OCI-LY7 (cell line): Measurements from ENCODE around the gene C6orf132. TPM values are rescaled to one million over a fixed set of nuclear protein-coding genes. Genes with fewer than 3 reads are reported as not detected.
"Not testable (repeated sequence)": the region's sequence is repeated elsewhere in the genome, so short reads cannot be mapped to it uniquely, and the experiment has no call there.

ENCODE experiments used
- BruUV-seq: library from RNA; stranded (reverse); fragments of 400-500 nt; replicated peaks from 2 replicates; lab custom pipeline; 2021; lab: Mats Ljungman, UMichigan
- CTCF ChIA-PET: fragments of 300-600 bp; sonication (Branson Sonifier 250); formaldehyde crosslinking; loops from one replicate; lab custom pipeline; 2022; ENCODE audit warnings: antibody characterized with exemption; ENCODE audit not compliant: unreplicated experiment; lab: Charles Lee
- POLR2A ChIA-PET: fragments of 300-600 bp; sonication (Branson Sonifier 250); formaldehyde crosslinking; loops from one replicate; lab custom pipeline; 2022; ENCODE audit warnings: antibody characterized with exemption; lab: Charles Lee
- DNase-seq: peaks from one replicate; pipeline ENCODE4 v3.0.0-alpha.2; 2015; ENCODE audit warnings: low spot score
- H2AFZ ChIP-seq: fragments of 200-600 bp; sonication (generic), shearing (Covaris generic); 2 replicates; pipeline ENCODE4 v1.6.1; 2014; ENCODE audit warnings: mild to moderate bottlenecking, antibody characterized with exemption, low read length, moderate library complexity
- H3K27ac ChIP-seq: fragments of 200-600 bp; sonication (generic); 2 replicates; pipeline ENCODE4 v1.5.1; 2014; ENCODE audit warnings: mixed run types, low read depth, mild to moderate bottlenecking, moderate library complexity, low read length, inconsistent platforms; ENCODE audit not compliant: poor library complexity, severe bottlenecking
- H3K36me3 ChIP-seq: fragments of 200-600 bp; sonication (generic); 2 replicates; pipeline ENCODE4 v1.6.1; 2014; ENCODE audit warnings: mild to moderate bottlenecking, antibody characterized with exemption, low read length, moderate library complexity, mixed read lengths; ENCODE audit not compliant: insufficient read depth
- H3K4me1 ChIP-seq: fragments of 200-600 bp; sonication (generic); 2 replicates; pipeline ENCODE4 v1.5.1; 2014; ENCODE audit warnings: mild to moderate bottlenecking, low read length; ENCODE audit not compliant: insufficient read depth, poor library complexity, severe bottlenecking
- H3K4me2 ChIP-seq: fragments of 200-600 bp; sonication (generic); 2 replicates; pipeline ENCODE4 v1.6.1; 2014; ENCODE audit warnings: mild to moderate bottlenecking, low read length
- H3K4me3 ChIP-seq: fragments of 200-600 bp; sonication (generic); 2 replicates; pipeline ENCODE4 v1.5.1; 2014; ENCODE audit warnings: mild to moderate bottlenecking, low read depth, low read length; ENCODE audit not compliant: poor library complexity, severe bottlenecking
- H3K79me2 ChIP-seq: fragments of 200-600 bp; sonication (generic); 2 replicates; pipeline ENCODE4 v1.6.1; 2016; ENCODE audit warnings: low read depth, mild to moderate bottlenecking, low read length, moderate library complexity, mixed read lengths; ENCODE audit not compliant: insufficient read depth
- H3K9me2 ChIP-seq: fragments of 200-600 bp; sonication (generic); 2 replicates; pipeline ENCODE4 v1.6.1; 2016; ENCODE audit warnings: mild to moderate bottlenecking, low read length, mixed read lengths; ENCODE audit not compliant: insufficient read depth
- H3K9me3 ChIP-seq: fragments of 200-600 bp; sonication (generic); 2 replicates; pipeline ENCODE4 v1.6.1; 2014; ENCODE audit warnings: mild to moderate bottlenecking, mixed run types, low read length, mixed read lengths
- H4K20me1 ChIP-seq: fragments of 200-600 bp; sonication (generic); 2 replicates; pipeline ENCODE4 v1.6.1; 2014; ENCODE audit warnings: mild to moderate bottlenecking, antibody characterized with exemption, low read length, moderate library complexity, mixed read lengths; ENCODE audit not compliant: insufficient read depth
- EZH2phosphoT487 ChIP-seq: fragments of 200-600 bp; sonication (generic); IDR thresholded peaks from 2 replicates; pipeline ENCODE4 v1.6.1; 2018; ENCODE audit warnings: low read depth, borderline replicate concordance, mild to moderate bottlenecking, mixed run types, antibody characterized with exemption, low read length, moderate library complexity, mixed read lengths
- intact Hi-C: fragments of 100-400 bp; cut with micrococcal nuclease; formaldehyde crosslinking; loops from one replicate; pipeline ENCODE4 v1.10.0; 2022; ENCODE audit not compliant: unreplicated experiment
- total RNA-seq, 2 experiments: library from RNA; depleted of rRNA in 1 of 2; stranded (reverse); fragments of >200 nt in 1 of 2; shearing (Covaris generic) in 1 of 2; gene quantifications; 2 replicates each; pipeline ENCODE4 v1.2.3, GENCODE V29; 2014 to 2022
- TF ChIP-seq, protein P1 (sequence below): fragments of 200-600 bp; sonication (generic); conservative IDR thresholded peaks from 2 replicates; pipeline ENCODE4 v1.5.1; 2014; ENCODE audit warnings: mild to moderate bottlenecking, antibody characterized with exemption, low read length, moderate library complexity, mixed read lengths

C6orf132 gene
- total RNA-seq, 2 experiments from 2014 or later = 0.03 TPM; not detected in 1

DNA sequence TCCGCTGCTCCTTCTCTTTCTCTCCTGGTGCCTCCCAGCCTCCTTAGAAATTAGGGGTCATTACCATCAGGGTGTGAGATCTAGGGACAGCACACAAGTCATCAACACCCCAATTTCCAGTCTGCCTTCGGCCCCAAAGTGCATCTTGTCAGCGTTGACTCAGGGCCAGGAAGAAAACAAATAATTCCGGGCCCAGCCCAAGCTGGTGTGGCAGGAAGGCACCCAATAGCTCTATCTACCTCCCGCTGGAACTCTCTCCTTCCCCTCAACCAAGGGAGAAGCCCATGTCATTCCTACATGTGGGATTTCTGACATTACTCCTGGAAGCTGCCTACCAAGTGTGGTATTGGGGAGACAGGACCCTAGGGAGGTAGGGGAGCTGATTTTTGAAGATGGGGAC lies 11.5 kb upstream of the C6orf132 start:
- H3K4me3 ChIP-seq = no peak overlapping the region
- no peaks in the 10 kb centered on the region; the same call in 1 of the 2 replicates for H4K20me1 ChIP-seq
- DNase-seq = no peak
- BruUV-seq = no TSS peak
- H2AFZ ChIP-seq = no peak overlapping the region
- H3K27ac ChIP-seq = no peak overlapping the region
- POLR2A ChIA-PET = no interaction called here
- H3K79me2 ChIP-seq = no peaks in the 10 kb centered on the region
- H3K4me1 ChIP-seq = no peaks in the 10 kb centered on the region
- intact Hi-C loops = no loop called here
- no peak for TF ChIP-seq EZH2phosphoT487
- TF ChIP-seq, protein P1, sequence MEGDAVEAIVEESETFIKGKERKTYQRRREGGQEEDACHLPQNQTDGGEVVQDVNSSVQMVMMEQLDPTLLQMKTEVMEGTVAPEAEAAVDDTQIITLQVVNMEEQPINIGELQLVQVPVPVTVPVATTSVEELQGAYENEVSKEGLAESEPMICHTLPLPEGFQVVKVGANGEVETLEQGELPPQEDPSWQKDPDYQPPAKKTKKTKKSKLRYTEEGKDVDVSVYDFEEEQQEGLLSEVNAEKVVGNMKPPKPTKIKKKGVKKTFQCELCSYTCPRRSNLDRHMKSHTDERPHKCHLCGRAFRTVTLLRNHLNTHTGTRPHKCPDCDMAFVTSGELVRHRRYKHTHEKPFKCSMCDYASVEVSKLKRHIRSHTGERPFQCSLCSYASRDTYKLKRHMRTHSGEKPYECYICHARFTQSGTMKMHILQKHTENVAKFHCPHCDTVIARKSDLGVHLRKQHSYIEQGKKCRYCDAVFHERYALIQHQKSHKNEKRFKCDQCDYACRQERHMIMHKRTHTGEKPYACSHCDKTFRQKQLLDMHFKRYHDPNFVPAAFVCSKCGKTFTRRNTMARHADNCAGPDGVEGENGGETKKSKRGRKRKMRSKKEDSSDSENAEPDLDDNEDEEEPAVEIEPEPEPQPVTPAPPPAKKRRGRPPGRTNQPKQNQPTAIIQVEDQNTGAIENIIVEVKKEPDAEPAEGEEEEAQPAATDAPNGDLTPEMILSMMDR = no peak
- H3K9me2 ChIP-seq = no peaks in the 10 kb centered on the region
- H3K4me2 ChIP-seq = no peak overlapping the region
- H3K9me3 ChIP-seq = no peaks in the 10 kb centered on the region
- no peaks in the 10 kb centered on the region for H3K36me3 ChIP-seq
- CTCF ChIA-PET = no interaction called here

DNA sequence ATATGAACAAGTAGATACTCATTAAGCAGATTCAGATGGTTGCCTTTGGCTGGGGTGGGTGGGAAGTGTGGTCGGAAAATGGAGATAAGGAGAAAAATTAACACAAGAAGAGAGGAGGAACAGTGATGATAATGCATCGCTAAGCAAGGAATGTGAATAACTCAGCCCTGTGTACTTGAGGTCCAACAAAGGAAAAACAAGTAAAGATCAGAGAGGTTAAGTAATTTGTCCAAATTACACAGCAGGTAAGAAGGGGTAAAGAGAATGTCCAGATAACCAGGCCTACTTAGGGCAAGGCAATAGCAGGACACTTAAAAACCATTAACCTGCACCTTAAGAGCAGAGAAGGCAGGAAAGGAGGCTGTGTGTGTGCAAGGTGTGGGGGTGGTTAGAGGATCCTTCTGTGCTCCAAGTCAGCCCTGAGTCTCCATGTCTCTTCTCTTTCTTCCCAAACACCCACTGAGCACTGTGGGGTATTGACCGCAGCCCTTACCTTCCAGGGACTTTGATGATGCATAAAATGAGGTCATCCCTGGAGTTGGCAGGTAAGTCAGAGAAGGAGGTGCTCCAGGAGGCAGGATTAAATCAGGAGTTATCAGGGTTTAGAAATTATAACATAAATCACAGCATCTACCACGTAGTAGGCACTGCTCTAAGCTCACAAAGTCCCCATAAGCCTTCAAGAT lies 10.3 kb upstream of the C6orf132 start:
- H2AFZ ChIP-seq, POLR2A ChIA-PET, H3K79me2 ChIP-seq, H3K36me3 ChIP-seq, H3K4me3 ChIP-seq, H3K4me2 ChIP-seq, DNase-seq, H3K4me1 ChIP-seq, H3K9me2 ChIP-seq, BruUV-seq, H4K20me1 ChIP-seq, intact Hi-C loops, H3K9me3 ChIP-seq, CTCF ChIA-PET, H3K27ac ChIP-seq: not testable (repeated sequence)

DNA sequence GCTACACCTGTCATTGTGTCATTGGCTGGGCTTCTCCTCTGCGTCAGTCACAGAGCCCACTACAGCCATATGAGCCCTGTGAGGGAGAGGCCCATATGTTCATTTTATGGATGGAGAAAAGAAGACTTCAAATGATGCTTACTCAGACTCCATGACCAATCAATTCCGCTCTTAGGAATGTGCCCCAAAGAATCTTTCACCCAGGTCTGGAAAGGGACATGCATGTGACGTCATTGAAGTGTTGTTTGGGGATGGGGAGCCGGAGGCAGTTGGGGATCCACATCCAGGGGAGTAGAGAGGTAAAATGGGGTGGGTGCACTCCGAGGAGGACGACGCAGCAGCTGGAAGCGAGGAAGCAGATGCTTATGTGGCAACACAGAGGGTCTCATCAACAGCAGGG lies 9.6 kb upstream of the C6orf132 start:
- intact Hi-C loops = no loop called here
- H3K9me3 ChIP-seq = no peaks in the 10 kb centered on the region
- no peak for DNase-seq
- no peak overlapping the region for H3K27ac ChIP-seq
- no peak overlapping the region for H3K4me3 ChIP-seq
- BruUV-seq = no TSS peak
- no peaks in the 10 kb centered on the region for H3K79me2 ChIP-seq
- H2AFZ ChIP-seq = no peak overlapping the region
- H3K4me2 ChIP-seq = no peak overlapping the region
- POLR2A ChIA-PET = no interaction called here
- no peaks in the 10 kb centered on the region for H3K36me3 ChIP-seq
- H3K4me1 ChIP-seq = no peaks in the 10 kb centered on the region
- H3K9me2 ChIP-seq = no peaks in the 10 kb centered on the region
- no peak for TF ChIP-seq EZH2phosphoT487
- TF ChIP-seq, protein P1 = no peak
- CTCF ChIA-PET = no interaction called here
- H4K20me1 ChIP-seq = no peaks in the 10 kb centered on the region; the same call in 1 of the 2 replicates
